NCI-H146 treated with DMSO at 0.1 percent for 48 hours (cell line): Measurements from ENCODE around the gene NEK2.
"Not testable (repeated sequence)": the region's sequence is repeated elsewhere in the genome, so short reads cannot be mapped to it uniquely, and the experiment has no call there.

Experiments used
- DNase-seq: peaks from one replicate; lab custom pipeline; 2025; ENCODE audit not compliant: unreplicated experiment; lab: John Stamatoyannopoulos, UW

The NEK2 gene

DNA sequence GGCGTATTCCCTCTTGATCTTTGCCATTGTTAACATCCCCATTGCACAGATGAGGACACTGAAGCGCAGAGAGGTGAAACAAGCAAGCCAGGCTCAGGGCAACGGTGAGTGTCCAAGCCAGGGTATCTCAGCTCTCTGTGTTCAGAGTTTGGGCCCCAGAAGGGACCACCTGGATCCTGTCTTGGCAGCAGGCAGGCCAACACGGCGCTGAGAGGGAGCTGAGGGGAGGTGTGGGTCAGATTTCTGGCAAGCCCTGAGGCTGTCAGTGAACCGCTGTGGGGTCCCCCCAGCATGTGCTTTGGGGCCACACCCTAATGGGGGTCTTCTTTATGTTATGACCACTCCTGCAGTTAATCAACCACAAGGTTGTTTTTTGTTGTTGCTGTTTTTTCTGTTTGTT is 23.1 kb downstream of the NEK2 start:
- no peak for DNase-seq

GRCh38 chr1:211650904-211651303 is 24.5 kb downstream of the NEK2 start:
- DNase-seq = no peak

- DNase-seq = no peak
Measured at GRCh38 chr1:211648980-211649934, 26.2 kb downstream of the NEK2 start.

GRCh38 chr1:211648336-211648735 is 27.1 kb downstream of the NEK2 start:
- DNase-seq = no peak

DNA sequence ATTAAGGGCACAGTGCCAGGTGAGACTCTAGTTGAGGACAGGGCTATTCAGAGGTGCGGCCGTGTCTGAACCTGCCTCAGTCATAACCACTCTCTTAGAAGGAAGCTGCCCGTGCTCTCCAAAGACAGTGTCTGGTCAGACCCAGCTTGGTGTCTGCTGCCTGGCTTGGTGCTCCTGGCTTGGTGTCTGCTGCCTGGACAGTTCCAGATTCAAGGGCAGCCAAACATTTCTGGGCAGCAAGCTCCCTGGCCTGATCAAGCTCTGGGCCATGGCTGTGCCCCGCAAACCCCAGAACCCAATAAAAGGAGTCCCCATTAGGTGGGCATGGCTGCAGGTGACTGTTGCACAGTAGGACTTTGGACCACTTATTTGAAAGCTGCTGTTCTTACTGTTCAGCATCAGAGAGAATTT is 27.7 kb downstream of the NEK2 start:
- no peak for DNase-seq

DNA sequence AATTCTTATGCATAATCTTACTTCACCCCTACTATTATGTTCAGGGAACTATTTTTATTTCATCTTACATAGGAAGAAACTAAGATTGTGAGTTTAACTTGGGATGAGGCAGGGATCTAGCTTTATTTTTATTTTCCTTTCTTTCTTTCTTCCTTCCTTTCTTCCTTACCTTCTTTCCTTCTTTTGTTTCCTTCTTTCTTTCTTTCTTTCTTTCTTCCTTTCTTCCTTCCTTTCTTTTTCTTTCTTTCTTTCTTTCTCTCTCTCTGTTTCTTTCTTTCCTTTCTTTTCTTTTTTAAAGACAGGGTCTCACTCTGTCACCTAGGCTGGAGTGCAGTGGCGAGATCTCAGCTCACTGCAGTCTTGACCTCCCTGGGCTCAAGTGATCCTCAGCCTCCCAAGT is 28.9 kb downstream of the NEK2 start:
- no peak for DNase-seq

GRCh38 chr1:211645601-211646000 is 29.8 kb downstream of the NEK2 start:
- DNase-seq = not testable (repeated sequence)

DNA sequence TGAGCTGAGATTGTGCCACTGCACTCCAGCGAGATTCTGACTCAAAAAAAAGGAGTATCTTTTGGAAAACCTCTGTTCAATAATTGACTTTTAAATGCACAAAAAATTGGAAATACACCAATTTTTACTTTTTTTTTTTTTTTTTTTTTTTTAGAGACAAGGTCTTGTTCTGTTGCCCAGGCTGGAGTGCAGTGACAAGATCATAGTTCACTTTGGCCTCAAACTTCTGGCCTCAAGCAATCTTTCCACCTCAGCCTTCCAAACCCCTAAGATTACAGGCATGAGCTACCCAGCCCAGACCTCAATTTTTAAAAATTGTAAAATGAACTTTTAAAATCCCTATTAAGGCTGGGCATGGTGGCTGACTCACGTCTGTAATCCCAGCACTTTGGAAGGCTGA is 30.8 kb downstream of the NEK2 start:
- DNase-seq = no peak

- peak; percentile 70 for DNase-seq
Measured at GRCh38 chr1:211643324-211644212, 31.9 kb downstream of the NEK2 start.

GRCh38 chr1:211642870-211643269 is 32.6 kb downstream of the NEK2 start:
- DNase-seq = no peak

GRCh38 chr1:211641942-211642341 is 33.5 kb downstream of the NEK2 start:
- DNase-seq = no peak

- no peak for DNase-seq
Measured at GRCh38 chr1:211641044-211641800, 34.2 kb downstream of the NEK2 start.

- no peak for DNase-seq
Measured at GRCh38 chr1:211640301-211640630, 35.2 kb downstream of the NEK2 start.

- DNase-seq = no peak
Measured at GRCh38 chr1:211639475-211640300, 35.7 kb downstream of the NEK2 start.

- DNase-seq = no peak
Measured at GRCh38 chr1:211638689-211639101, 36.7 kb downstream of the NEK2 start.

- DNase-seq = no peak
Measured at GRCh38 chr1:211638246-211638645, 37.2 kb downstream of the NEK2 start.

GRCh38 chr1:211637066-211637465 is 38.4 kb downstream of the NEK2 start:
- DNase-seq = no peak

DNA sequence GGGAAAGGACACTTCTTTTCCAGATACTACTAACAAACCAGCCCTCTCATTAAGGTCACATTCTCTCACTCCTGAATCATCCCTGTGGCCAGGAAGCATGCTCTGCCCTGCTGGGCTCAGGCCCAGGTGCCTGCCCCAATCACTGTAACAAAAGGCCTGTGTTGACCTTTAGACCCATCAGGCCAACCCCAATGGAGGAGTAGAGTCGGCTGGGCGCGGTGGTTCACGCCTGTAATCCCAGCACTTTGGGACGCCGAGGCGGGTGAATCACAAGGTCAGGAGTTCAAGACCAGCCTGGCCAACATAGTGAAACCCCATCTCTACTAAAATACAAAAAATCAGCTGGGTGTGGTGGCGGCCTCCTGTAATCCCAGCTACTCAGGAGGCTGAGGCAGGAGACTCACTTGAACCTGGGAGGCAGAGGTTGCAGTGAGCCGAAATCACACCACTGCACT is 38.8 kb downstream of the NEK2 start:
- not testable (repeated sequence) for DNase-seq

- no peak for DNase-seq
Measured at GRCh38 chr1:211635597-211636205, 39.7 kb downstream of the NEK2 start.

- no peak for DNase-seq
Measured at GRCh38 chr1:211634931-211635330, 40.5 kb downstream of the NEK2 start.
